OCI-LY1 (cell line): Measurements from ENCODE around the gene GDPD4.

ENCODE experiments used
- H2AFZ ChIP-seq: fragments of 200-600 bp; sonication (generic), shearing (Covaris generic); 2 replicates; pipeline ENCODE4 v1.6.0; 2014; ENCODE audit warnings: antibody characterized with exemption, mild to moderate bottlenecking, low read length
- H3F3A ChIP-seq: fragments of 200-600 bp; sonication (generic), shearing (Covaris generic); 2 replicates; pipeline ENCODE4 v1.6.0; 2014; ENCODE audit warnings: mild to moderate bottlenecking, antibody characterized with exemption, low read length, moderate library complexity; ENCODE audit not compliant: insufficient read depth
- H3K27ac ChIP-seq: fragments of 200-600 bp; sonication (generic); 2 replicates; pipeline ENCODE4 v1.5.1; 2014; ENCODE audit warnings: low read length, mixed run types, mild to moderate bottlenecking, low read depth; ENCODE audit not compliant: poor library complexity, severe bottlenecking
- H3K27me3 ChIP-seq: fragments of 200-600 bp; sonication (generic); 2 replicates; pipeline ENCODE4 v1.6.0; 2014; ENCODE audit warnings: antibody characterized with exemption, mild to moderate bottlenecking, low read length, moderate library complexity; ENCODE audit not compliant: insufficient read depth
- H3K36me3 ChIP-seq: fragments of 200-600 bp; sonication (generic); 2 replicates; pipeline ENCODE4 v1.6.1; 2014; ENCODE audit warnings: mild to moderate bottlenecking, antibody characterized with exemption, low read length, moderate library complexity, mixed read lengths; ENCODE audit not compliant: insufficient read depth
- H3K4me1 ChIP-seq: fragments of 200-600 bp; sonication (generic); 2 replicates; pipeline ENCODE4 v1.5.1; 2014; ENCODE audit warnings: mild to moderate bottlenecking, low read length, moderate library complexity; ENCODE audit not compliant: insufficient read depth, severe bottlenecking
- H3K4me2 ChIP-seq: fragments of 200-600 bp; sonication (generic), shearing (Covaris generic); 2 replicates; pipeline ENCODE4 v1.6.1; 2014; ENCODE audit warnings: low read length
- H3K4me3 ChIP-seq: fragments of 200-600 bp; sonication (generic); 2 replicates; pipeline ENCODE4 v1.5.1; 2014; ENCODE audit warnings: low read length, low read depth, mild to moderate bottlenecking, mixed read lengths; ENCODE audit not compliant: poor library complexity, severe bottlenecking
- H3K79me2 ChIP-seq: fragments of 200-600 bp; shearing (Covaris generic); 2 replicates; pipeline ENCODE4 v1.6.1; 2016; ENCODE audit warnings: mixed run types, low read length, mixed read lengths; ENCODE audit not compliant: insufficient read depth
- H3K9ac ChIP-seq: fragments of 200-600 bp; sonication (generic), shearing (Covaris generic); 2 replicates; pipeline ENCODE4 v1.6.1; 2014; ENCODE audit warnings: mild to moderate bottlenecking, low read length, mixed read lengths
- H3K9me2 ChIP-seq: fragments of 200-600 bp; sonication (generic), shearing (Covaris generic); 2 replicates; pipeline ENCODE4 v1.6.1; 2014; ENCODE audit warnings: low read depth, mild to moderate bottlenecking, low read length, mixed read lengths
- H3K9me3 ChIP-seq: fragments of 200-600 bp; shearing (Covaris generic); 2 replicates; pipeline ENCODE4 v1.6.1; 2014; ENCODE audit warnings: low read length, mixed read lengths
- H4K20me1 ChIP-seq: fragments of 200-600 bp; sonication (generic), shearing (Covaris generic); 2 replicates; pipeline ENCODE4 v1.6.0; 2016; ENCODE audit warnings: mild to moderate bottlenecking, low read length; ENCODE audit not compliant: insufficient read depth
- EZH2 ChIP-seq: fragments of 200-600 bp; sonication (generic), shearing (Covaris generic); IDR thresholded peaks from 2 replicates; pipeline ENCODE4 v1.8.0; 2017; ENCODE audit warnings: borderline replicate concordance, mixed run types, mild to moderate bottlenecking, antibody characterized with exemption, low read length, moderate library complexity, mixed read lengths
- TF ChIP-seq, protein P1 (sequence below): fragments of 200-600 bp; sonication (generic), shearing (Covaris generic); IDR thresholded peaks from 2 replicates; pipeline ENCODE4 v1.5.1; 2017; ENCODE audit warnings: mild to moderate bottlenecking, antibody characterized with exemption, low read length, moderate library complexity, mixed read lengths

GDPD4 gene

DNA sequence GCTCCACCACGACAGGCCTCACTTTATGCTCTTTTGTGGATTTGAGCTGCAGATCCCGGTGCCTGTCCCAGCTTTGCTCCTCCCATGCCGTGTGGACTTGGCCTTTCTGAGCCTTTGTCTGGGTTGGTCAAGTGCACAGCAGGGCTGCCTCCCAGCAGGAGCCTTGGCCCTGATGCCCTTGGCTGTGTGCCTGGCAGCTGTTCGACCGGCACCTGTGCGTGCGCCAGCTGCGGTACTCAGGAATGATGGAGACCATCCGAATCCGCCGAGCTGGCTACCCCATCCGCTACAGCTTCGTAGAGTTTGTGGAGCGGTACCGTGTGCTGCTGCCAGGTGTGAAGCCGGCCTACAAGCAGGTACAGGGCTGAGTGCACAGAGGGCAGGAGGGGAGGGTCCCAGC, 126.9 kb downstream of the GDPD4 start:
- no peak overlapping the region for H3K27ac ChIP-seq
- no peaks in the 10 kb centered on the region for H3K79me2 ChIP-seq
- no peaks in the 10 kb centered on the region for H3K4me1 ChIP-seq
- H3K9me3 ChIP-seq = no peaks in the 10 kb centered on the region
- no peak overlapping the region for H3K4me2 ChIP-seq
- no peak overlapping the region for H2AFZ ChIP-seq
- no peaks in the 10 kb centered on the region for H3F3A ChIP-seq
- no peaks in the 10 kb centered on the region for H3K27me3 ChIP-seq
- no peak overlapping the region for H3K9ac ChIP-seq
- no peak overlapping the region for H3K4me3 ChIP-seq
- H3K9me2 ChIP-seq = no peaks in the 10 kb centered on the region
- no peaks in the 10 kb centered on the region for H3K36me3 ChIP-seq
- no peaks in the 10 kb centered on the region for H4K20me1 ChIP-seq
- no peak for TF ChIP-seq EZH2
- TF ChIP-seq, protein P1, sequence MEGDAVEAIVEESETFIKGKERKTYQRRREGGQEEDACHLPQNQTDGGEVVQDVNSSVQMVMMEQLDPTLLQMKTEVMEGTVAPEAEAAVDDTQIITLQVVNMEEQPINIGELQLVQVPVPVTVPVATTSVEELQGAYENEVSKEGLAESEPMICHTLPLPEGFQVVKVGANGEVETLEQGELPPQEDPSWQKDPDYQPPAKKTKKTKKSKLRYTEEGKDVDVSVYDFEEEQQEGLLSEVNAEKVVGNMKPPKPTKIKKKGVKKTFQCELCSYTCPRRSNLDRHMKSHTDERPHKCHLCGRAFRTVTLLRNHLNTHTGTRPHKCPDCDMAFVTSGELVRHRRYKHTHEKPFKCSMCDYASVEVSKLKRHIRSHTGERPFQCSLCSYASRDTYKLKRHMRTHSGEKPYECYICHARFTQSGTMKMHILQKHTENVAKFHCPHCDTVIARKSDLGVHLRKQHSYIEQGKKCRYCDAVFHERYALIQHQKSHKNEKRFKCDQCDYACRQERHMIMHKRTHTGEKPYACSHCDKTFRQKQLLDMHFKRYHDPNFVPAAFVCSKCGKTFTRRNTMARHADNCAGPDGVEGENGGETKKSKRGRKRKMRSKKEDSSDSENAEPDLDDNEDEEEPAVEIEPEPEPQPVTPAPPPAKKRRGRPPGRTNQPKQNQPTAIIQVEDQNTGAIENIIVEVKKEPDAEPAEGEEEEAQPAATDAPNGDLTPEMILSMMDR = no peak

DNA sequence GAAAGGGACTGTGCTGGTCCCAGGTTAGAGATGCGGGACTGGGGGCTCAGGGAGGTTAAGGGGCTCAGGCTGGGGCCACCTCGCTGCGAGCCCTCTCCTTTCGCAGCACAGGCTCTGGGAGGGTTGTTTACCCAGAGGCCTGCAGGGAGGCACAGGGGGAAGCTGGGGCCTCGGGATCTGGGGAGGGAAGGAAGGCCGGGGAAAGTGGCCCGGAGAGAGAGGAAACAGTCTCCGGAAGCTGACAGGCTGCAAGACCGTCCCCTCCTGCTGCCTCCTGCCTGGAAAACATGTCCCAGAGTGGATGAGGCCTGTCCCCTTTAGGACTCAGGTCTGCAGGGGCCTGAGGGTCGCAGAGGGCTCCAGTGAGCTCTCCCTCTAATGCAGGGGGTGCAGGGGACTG, 128.0 kb downstream of the GDPD4 start:
- TF ChIP-seq, protein P1 = no peak
- Histone ChIP-seq H3K4me3 (no peak overlapping the region), H2AFZ (no peak overlapping the region), H4K20me1 (no peaks in the 10 kb centered on the region), H3K4me2 (no peak overlapping the region), H3K9ac (no peak overlapping the region), H3K4me1 (no peaks in the 10 kb centered on the region), H3K79me2 (no peaks in the 10 kb centered on the region), H3K27ac (no peak overlapping the region), H3K36me3 (no peaks in the 10 kb centered on the region), H3K27me3 (no peaks in the 10 kb centered on the region), H3K9me3 (no peaks in the 10 kb centered on the region), H3F3A (no peaks in the 10 kb centered on the region), H3K9me2 (no peaks in the 10 kb centered on the region)

DNA sequence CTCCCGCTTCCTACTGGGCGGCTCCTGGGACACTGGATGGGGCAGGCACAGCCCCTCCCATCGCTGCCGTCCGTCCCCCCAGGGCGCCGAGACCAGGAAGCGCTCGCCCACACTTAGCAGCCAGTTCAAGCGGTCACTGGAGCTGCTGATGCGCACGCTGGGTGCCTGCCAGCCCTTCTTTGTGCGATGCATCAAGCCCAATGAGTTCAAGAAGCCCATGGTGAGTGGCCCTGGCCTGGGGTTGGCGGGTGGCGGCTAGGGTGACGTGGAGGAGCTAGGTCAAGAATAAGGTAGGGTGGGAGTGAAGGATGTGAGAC, 128.9 kb downstream of the GDPD4 start:
- no peak overlapping the region for H3K27ac ChIP-seq
- H2AFZ ChIP-seq = no peak overlapping the region
- no peaks in the 10 kb centered on the region for H3K4me1 ChIP-seq
- no peak overlapping the region for H3K4me3 ChIP-seq
- no peaks in the 10 kb centered on the region for H4K20me1 ChIP-seq
- H3K79me2 ChIP-seq = no peaks in the 10 kb centered on the region
- no peaks in the 10 kb centered on the region for H3K9me3 ChIP-seq
- no peak overlapping the region for H3K4me2 ChIP-seq
- TF ChIP-seq EZH2 = no peak
- TF ChIP-seq, protein P1 = no peak
- no peaks in the 10 kb centered on the region for H3K36me3 ChIP-seq
- no peaks in the 10 kb centered on the region for H3F3A ChIP-seq
- no peaks in the 10 kb centered on the region for H3K27me3 ChIP-seq
- no peaks in the 10 kb centered on the region for H3K9me2 ChIP-seq
- no peak overlapping the region for H3K9ac ChIP-seq
